Measurements from ENCODE around the gene PRR5L.

Gene PRR5L

GRCh38 chr11:36443661-36444060 lies 147.6 kb downstream of the PRR5L start:
- DNase-seq = no peak

GRCh38 chr11:36446135-36446534 lies 150.0 kb downstream of the PRR5L start:
- no peak for DNase-seq

GRCh38 chr11:36447514-36447913 lies 151.4 kb downstream of the PRR5L start:
- DNase-seq = no peak

- DNase-seq = no peak
These were observed 151.9 kb downstream of the PRR5L start for GRCh38 chr11:36447947-36448346.

- no peak for DNase-seq
These were observed 153.5 kb downstream of the PRR5L start for GRCh38 chr11:36449561-36450096.

GRCh38 chr11:36450110-36450572 lies 154.1 kb downstream of the PRR5L start:
- no peak for DNase-seq

GRCh38 chr11:36451045-36451444 lies 155.0 kb downstream of the PRR5L start:
- no peak for DNase-seq

- no peak for DNase-seq
These were observed 155.6 kb downstream of the PRR5L start for GRCh38 chr11:36451681-36452080.

GRCh38 chr11:36452236-36452940 lies 156.3 kb downstream of the PRR5L start:
- peak; percentile 8 for DNase-seq

GRCh38 chr11:36452961-36453360 lies 156.9 kb downstream of the PRR5L start:
- DNase-seq = peak; percentile 7

GRCh38 chr11:36453678-36454077 lies 157.6 kb downstream of the PRR5L start:
- no peak for DNase-seq

- DNase-seq = no peak
These were observed 158.5 kb downstream of the PRR5L start for GRCh38 chr11:36454551-36454940.

GRCh38 chr11:36454941-36455631 lies 159.0 kb downstream of the PRR5L start:
- no peak for DNase-seq

- no peak for DNase-seq
These were observed 159.6 kb downstream of the PRR5L start for GRCh38 chr11:36455658-36456111.

- no peak for DNase-seq
These were observed 160.1 kb downstream of the PRR5L start for GRCh38 chr11:36456156-36456555.

GRCh38 chr11:36458129-36458915 lies 162.2 kb downstream of the PRR5L start:
- no peak for DNase-seq

GRCh38 chr11:36459046-36459445 lies 163.0 kb downstream of the PRR5L start:
- DNase-seq = no peak

- no peak for DNase-seq
These were observed 164.1 kb downstream of the PRR5L start for GRCh38 chr11:36460220-36460619.

- DNase-seq = no peak
These were observed 166.2 kb downstream of the PRR5L start for GRCh38 chr11:36462321-36462720.

GRCh38 chr11:36463781-36464180 lies 167.7 kb downstream of the PRR5L start:
- no peak for DNase-seq

- no peak for DNase-seq
These were observed 168.6 kb downstream of the PRR5L start for GRCh38 chr11:36464720-36465119.

- no peak for DNase-seq
These were observed 169.5 kb downstream of the PRR5L start for GRCh38 chr11:36465449-36466163.

- DNase-seq = no peak
These were observed 170.9 kb downstream of the PRR5L start for GRCh38 chr11:36467012-36467411.
